Inflammatory macrophage treated with lipopolysaccharide for 1 hour (primary cell): ENCODE measurements around the gene RAB6B.

Source experiments
- DNase-seq, 2 donors: peaks; one replicate each; pipeline ENCODE4 v3.0.0-alpha.2; 2020 to 2022

RAB6B gene

DNA sequence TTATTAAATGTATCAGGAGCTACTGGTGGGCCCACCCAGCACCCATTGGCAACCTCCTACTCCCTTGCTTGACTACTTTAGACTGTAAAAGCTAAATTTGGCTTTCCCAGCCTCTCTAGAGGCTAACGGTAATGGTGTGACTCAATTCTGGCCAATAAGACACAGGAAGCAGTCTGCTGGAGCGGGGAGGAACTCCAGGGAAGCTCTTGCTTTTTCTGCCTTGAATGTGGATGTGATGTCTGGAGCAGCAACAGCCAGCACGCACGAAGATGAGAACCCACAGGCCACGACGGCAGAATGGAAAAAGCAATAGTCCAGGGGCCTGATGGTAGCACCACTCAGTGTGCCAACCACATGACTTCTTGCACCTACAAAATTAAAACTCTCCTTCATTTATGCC, 39.9 kb downstream of the RAB6B start:
- no peak for DNase-seq

- DNase-seq = no peak
Measured at GRCh38 chr3:133855002-133855370, 40.7 kb downstream of the RAB6B start.

DNA sequence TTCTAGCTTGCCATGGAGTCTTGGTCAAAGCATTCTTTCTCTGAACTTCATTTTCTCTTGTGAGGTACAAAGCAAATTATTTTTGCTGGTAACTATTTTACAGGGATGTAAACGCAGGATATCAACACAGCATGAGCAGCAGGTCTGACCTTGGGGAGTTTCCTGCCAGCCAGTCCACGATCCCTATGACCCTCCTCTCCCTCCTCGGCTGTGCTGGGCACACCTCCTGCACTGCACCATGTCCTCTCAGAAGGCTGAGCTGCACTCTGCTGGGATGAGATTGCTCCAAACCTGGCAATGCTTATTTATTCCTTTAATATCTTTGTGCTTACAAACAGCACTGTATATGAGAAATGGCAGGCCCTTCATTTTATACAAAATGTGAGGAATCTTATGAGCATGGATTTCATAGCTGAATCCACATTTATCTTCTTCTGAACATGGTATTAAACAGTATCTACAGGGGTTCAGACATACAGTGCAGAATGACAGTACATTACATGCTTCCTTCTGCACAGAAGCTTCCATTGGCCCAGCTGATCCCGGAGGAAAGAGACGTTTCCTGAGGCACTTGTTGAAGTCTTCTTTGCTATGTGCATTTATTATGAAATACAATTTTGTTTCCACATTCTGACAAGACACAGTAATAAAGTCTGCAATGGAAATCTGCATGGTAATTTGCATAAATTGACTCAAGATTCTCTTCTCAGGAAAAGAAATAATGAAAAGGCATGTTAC, 41.2 kb downstream of the RAB6B start:
- DNase-seq = no peak

DNA sequence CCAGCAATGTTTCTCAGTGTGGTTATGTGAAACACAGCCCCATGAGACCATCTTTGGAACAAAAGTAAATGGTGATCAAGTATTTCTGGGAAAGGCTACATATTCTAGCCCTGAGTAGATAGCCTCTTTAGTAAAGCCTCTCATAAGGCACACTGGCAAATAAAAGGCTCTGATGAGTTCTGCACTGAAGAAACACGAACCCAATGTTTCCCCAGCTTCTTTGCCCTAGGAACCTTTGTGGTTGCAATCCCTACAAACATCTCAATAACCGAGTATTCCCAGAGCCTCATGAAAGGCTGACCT, 41.8 kb downstream of the RAB6B start:
- no peak for DNase-seq

DNA sequence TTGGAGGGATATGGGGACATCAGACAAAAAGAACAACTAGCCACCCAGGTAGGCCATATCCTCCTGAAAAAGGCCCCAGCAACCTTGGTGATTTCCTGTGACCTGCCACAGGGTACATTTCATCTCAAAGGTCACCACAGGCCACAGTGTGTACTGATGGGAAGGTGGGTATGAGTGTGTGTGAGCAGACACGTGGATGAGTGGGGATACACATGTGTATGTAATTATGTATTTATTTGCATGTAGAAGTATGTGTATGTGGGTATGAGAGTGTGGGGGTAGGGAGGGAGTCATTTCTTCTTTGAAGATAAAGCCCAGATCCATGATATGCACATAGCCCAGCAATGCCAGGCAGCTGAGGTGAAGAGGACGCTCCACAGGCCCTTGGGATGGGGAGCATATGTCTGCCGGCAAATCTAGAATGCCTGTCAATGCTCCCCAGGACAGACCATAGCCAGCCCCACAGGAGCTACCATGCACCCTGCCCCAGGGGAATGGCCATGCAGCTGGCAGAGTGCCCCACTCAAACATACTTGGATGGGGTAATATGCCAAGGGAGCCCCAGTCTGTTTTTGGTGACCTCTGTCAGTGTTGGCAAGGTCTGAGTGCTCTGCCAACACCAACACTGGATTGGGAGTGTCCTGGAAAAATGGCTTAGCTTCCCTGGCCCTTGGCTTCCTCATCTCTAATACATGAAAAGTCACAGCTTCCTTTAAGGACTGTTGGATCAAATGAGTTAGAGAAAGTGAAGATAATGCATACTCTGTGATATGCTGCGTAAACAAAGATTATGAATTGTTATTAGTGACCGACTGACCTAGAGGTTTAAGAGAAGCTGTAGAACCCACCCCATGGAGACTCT, 42.4 kb downstream of the RAB6B start:
- no peak for DNase-seq

- DNase-seq = no peak
Measured at GRCh38 chr3:133851931-133852330, 43.8 kb downstream of the RAB6B start.

GRCh38 chr3:133851266-133851906, 44.3 kb downstream of the RAB6B start:
- DNase-seq = no peak

- no peak for DNase-seq
Measured at GRCh38 chr3:133850034-133850433, 45.6 kb downstream of the RAB6B start.

DNA sequence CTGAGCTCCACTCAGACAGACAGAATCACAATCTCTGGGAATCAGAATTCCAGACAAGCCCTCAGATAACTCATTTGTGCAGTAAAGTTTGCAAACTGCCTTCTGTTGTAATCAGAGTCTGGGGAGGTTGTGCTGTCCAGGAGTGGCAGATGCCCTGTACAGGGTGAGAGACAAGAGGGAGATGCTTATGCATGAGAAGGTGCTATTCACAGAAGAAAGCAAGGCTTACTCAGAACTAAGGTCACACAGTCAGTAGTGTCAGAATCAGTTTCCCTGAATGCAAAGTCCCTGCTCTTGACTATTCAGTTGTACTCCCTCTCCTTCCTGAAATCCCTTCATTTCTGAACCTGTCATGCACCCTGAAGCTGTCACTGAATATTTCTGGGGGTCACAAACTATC, 46.3 kb downstream of the RAB6B start:
- DNase-seq = no peak

DNA sequence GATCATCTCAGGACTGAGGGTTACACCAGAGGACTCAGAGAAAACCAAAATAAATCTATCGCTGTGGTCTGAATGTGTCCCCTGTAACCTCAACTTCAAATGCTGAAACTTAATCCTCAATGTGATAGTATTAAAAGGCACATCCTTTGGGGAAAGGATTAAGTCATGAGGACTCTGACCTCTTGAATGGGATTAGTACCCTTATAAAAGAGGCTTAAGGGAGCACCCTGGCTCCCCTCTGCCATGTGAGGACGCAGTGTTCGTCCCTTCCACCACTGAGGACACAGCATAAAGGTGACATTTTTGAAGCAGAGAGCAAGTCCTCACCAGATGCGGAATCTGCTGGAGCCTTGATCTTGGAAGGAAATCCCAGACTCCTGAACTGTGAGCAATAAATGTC, 50.6 kb downstream of the RAB6B start:
- DNase-seq = no peak

DNA sequence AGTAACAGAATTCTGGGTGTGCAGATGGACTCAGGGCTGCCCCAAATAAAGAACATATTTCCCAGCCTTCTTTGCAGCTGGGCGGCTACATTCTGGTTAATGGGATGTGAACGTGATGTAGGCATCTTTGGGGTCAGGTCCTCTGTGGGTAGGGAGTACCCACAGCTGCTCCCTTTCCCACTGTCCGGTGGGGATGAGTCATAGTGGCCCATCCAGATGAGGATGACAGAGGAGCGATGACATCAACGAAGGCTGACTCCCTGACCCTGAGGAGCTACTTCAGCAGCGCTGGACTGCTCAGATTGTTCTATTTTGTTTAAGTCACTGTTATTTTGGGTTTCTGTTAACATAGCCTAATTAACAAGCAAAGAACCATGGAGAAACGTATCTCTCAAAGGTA, 52.0 kb downstream of the RAB6B start:
- DNase-seq = no peak

- no peak for DNase-seq
Measured at GRCh38 chr3:133842158-133842557, 53.5 kb downstream of the RAB6B start.

DNA sequence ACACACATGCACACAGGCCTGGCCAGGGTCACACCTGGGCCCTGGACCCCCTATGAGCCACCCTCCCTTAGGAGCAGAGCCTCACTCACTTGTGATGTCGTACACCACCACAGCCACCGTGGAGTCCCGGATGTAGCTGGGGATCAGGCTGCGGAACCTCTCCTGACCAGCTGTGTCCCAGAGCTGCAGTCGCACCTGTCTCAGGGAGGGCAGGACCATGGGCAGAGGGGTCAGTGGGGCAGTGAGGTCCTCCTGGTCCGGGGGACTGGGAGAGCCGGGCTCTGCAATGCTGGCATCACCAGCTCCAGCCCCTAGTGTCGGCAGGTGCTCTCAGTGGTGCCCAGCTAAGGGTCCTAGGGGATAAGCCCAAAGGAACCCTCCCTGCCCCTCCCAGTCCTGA, 54.5 kb downstream of the RAB6B start:
- DNase-seq = no peak

DNA sequence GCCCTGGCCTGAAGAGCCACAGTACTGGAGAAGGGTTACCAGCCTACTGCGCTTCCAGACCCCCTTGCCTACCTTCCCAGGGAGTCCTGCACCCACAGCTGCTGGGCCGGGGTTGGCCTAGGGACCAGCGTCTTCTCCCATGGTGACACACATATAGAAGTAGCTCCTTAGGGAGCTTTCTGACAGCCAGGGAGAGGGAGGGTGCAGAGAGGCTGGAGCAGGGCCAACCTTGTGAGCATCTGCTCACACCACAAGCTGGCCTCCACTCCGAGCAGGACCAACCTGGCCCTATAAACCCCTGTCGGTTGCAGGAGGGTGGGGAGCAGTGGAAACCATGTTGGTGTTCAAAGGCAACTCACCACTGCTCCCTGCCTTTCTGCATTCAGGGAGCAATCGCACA, 54.9 kb downstream of the RAB6B start:
- no peak for DNase-seq

DNA sequence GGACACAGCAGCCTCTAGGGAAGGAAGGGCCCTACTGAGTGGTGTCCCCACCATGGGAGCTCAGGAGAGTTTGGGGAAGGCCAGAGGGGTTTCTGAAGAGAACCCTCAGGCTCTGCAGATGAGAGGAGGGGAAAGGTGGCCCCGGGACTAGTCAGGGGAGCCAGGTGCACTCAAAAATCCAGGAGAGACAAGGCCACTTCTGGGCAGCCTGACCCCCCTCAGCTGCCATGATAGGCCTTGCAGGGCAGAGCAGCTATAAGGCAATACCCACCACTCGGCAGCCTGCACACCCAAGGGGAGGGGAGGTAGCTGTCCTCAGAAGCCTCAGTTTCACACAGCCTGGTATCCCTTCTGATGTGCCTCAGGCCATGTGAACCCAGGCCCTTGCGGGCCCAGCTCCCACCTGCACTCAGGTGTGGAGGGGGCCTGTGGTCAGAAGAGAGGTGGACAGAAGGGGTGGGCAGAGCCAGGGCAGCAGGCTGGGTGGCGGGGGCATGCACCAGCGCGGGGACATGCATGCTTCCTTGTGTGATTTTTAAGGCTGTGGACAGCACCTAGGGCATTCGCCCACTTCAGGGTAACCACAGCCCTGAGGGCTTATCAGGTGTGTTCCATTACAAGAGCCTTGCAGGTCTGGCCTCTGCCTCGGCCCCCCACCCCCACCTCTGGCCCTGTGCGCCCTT, 55.5 kb downstream of the RAB6B start:
- no peak for DNase-seq

DNA sequence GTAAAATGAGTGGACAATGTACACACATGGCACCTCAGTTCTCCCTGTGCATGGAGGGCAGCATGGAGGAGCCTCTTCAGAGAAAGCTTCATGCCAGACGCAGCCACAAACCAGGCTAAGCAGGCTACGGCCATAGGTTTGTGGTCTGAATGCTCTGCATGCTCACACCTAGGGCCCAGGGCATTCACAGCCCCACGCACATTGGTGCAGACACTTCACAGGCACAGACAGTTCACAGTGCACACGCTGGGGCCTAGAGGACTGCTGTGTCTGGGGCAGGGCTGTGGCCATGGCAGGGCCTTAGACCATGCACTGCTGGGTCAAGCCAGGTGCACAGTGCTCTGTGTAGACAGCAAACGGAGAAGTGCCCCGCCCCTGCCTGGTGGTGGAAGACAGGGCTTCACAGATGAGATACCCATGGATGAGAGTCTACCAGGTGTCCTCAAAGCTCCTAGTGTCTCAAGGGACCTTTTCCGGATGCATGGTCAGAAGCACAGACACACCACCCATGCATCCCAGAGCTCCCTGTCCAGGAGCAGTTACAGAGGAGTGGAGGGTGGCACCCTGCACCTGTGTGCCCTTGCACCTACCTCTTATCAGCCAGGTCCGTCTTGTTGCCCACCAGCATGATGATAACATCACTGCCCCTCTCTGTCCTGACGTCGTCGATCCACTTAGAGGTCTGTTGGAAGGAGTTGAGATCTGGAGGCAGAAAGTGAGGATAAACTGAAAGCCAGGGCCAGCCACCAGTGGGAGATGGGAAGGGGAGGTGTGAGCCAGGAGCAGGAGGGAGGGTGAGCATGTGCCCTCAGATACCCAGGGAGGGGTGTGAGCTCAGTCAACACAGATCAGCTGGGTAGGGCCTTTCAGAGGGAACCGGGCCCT, 56.5 kb downstream of the RAB6B start:
- no peak for DNase-seq

DNA sequence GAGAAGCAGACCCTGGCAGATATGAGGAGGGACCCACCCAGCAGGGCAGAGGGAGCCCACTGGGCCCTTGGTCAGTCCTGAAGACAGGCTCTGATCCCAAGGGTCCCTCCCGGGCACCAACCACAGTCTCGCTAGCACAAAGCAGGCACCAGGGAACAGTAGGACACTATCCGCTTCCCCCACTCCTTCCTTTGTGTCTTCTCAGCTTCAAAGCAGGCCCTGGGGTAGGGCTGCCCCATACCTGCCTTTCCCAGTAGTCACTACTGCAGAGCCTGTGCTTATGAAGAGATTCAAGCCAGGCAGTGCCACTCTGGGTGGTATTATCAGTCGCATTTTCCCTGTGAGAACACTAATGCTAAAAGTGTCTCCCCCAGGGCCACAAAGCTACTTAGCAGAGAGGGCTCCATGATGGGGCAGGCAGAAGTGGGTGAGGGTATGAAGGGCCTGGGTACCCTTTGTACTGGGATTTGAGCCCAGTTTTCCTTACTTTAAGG, 57.3 kb downstream of the RAB6B start:
- DNase-seq = no peak

DNA sequence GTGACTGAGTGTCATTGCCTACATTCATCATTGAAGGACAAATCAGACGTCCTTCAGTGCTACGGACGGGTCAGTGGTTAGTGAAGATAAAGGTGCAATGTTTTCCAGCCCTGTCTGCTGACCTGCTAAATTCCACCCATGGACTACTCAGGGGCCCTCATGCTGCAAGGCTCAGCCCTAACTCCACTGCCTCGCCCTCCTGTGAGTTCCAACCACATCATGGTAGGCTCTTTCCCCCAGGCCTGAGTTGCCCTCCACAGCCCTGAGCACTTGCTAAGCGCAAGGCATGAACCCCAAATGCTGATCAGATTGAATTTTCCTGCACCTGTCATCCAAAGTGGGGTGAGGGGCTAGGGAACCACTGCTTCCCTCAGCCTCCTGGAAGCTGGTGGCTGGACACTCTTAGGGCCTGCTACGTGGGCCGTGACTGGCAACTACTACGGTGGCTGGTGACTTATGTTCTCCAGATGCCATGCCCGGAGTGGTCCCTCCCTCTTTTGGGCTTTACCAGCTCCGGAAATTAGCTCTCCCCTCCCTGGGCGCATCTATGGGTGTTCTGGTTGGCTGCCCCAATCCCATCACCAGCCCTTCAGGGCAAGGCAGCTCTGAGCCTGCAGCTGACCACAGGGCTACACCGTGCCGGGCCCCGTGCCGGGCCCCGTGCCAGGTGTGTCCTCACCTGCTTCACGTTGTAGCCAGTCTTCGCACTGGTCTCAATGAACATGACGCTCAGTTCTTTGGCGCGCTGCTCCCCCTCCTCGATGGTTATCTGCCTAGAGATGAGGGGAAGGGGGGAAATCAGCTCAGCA, 58.0 kb downstream of the RAB6B start:
- no peak for DNase-seq

- DNase-seq = no peak
Measured at GRCh38 chr3:133836497-133837158, 59.1 kb downstream of the RAB6B start.

GRCh38 chr3:133835961-133836360, 59.7 kb downstream of the RAB6B start:
- DNase-seq = no peak

- DNase-seq = no peak
Measured at GRCh38 chr3:133835418-133835743, 60.3 kb downstream of the RAB6B start.
